Activated CD4-positive, alpha-beta T cell treated with anti-CD3 and anti-CD28 coated beads for 24 hours (primary cell): ENCODE data around the gene CDKAL1.
"Not testable (repeated sequence)": the region's sequence is repeated elsewhere in the genome, so short reads cannot be mapped to it uniquely, and the experiment has no call there.

ENCODE experiments used
- DNase-seq, 2 donors: peaks; one replicate each; pipeline ENCODE4 v3.0.0-alpha.2; 2020; ENCODE audit warnings: low read depth in 2 of 2

CDKAL1 gene

GRCh38 chr6:20534295-20535262, at the start of gene CDKAL1:
CDKAL1 (plus strand) TSS chr6:20534457; CDS start chr6:20546351, 11,894 bp downstream.
- DNase-seq = peak; percentile 79 to 81

- no peak for DNase-seq
Measured at GRCh38 chr6:20486641-20487040, 47.6 kb upstream of the CDKAL1 start.

DNA sequence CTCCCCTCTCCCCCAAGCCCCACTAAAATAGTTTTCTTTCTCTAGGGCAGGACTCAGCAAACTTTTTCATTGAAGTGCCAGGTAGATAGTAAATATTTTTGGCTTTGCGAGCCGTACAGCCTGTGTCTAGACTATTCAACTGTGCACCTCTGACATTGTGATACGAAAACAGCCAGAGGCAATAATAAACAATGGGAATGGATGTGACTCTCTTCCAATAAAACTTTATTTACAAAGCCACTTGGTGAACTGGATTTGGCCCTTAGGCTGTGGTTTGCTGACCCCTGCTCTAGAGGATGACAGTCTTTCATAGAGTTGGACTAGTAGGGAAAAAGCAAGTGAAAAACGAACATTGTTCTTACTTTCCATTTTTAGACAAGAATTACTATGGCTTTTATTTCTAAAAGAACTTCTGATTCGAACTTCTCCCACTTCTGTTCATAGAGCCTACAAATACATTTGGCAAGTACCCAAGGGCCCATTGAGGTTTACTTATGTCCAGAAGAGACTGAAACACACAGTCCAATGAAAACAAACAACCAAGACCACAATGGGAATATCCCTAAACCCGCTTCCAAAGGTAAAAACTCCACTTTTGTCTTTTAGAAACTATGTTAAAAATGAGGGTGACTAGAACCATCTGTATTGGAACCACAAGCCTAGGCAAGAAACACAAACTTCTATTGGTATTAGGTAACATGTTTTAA, 46.4 kb upstream of the CDKAL1 start:
- no peak for DNase-seq

- DNase-seq = no peak
Measured at GRCh38 chr6:20490591-20490990, 43.7 kb upstream of the CDKAL1 start.

GRCh38 chr6:20492099-20492498, 42.2 kb upstream of the CDKAL1 start:
- DNase-seq = no peak

GRCh38 chr6:20497216-20498040, 36.8 kb upstream of the CDKAL1 start:
- no peak for DNase-seq

GRCh38 chr6:20498041-20498385, 36.2 kb upstream of the CDKAL1 start:
- DNase-seq = no peak

DNA sequence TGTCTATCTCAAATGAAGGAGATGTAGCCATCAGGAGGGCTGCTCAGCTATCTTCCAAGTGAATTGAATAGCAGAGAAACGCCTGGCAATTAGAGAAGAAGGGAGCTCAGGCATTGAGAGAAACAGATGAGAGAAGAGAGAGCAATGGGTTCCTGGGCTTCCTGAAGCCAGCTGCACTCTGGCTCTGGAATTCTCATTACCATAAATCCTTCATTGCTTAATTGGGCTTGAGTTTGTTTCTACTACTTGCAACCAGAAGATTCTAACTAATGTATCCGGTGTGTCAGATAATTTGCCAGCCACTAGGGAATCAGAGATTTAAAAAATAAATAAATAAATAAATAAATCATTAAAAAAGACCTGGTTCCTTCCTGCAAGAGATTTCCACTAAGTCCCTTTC, 25.0 kb upstream of the CDKAL1 start:
- DNase-seq = no peak

GRCh38 chr6:20511852-20512251, 22.4 kb upstream of the CDKAL1 start:
- no peak for DNase-seq

- not testable (repeated sequence) for DNase-seq
Measured at GRCh38 chr6:20525208-20525607, 9.0 kb upstream of the CDKAL1 start.

GRCh38 chr6:20529086-20529448, 5.2 kb upstream of the CDKAL1 start:
- DNase-seq = not testable (repeated sequence)

DNA sequence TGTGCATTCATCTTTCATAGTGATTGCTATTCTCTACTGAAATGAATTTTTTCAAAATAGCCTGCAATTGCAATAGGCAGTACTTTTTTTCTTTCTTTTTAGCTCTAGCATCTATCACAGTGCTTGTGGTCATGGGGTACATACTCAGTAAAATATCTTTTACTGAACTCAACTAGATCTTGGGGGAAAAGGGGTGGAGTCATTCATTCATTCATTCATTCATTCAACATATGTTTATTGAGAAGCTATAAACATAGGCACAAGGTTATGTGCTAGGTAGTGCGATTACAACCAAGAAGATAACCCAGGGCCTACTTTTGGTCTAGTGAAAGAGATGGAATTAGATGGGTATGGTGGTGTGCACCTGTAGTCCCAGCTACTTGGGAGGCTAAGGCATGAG, 1.4 kb upstream of the CDKAL1 start:
- DNase-seq = no peak

DNA sequence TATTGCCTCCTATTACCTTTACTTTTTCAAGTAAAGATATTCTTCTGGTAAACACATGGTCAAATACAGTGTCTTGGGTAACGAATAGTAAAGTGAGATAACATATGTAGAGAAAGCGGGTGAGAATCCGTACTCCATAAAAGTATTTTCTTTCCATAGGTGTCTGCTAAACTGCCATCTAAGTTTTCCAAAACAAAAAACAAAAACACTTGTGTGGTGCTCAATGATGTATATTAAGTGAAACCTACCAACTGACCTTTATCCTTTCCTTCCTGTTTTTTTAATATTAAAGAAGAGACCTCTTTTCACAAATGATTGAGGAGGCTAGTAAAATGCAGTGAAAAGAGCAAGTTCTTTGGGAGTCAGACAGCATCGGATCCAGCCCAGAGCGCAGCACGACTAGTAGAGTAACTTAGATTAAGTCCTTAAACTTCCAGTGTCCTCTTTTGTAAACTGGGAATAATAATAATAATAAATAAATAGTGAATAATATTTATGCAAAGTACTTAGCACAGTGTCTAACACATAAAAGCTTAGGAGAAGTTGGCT, 437 bp upstream of the CDKAL1 start:
- DNase-seq = no peak

DNA sequence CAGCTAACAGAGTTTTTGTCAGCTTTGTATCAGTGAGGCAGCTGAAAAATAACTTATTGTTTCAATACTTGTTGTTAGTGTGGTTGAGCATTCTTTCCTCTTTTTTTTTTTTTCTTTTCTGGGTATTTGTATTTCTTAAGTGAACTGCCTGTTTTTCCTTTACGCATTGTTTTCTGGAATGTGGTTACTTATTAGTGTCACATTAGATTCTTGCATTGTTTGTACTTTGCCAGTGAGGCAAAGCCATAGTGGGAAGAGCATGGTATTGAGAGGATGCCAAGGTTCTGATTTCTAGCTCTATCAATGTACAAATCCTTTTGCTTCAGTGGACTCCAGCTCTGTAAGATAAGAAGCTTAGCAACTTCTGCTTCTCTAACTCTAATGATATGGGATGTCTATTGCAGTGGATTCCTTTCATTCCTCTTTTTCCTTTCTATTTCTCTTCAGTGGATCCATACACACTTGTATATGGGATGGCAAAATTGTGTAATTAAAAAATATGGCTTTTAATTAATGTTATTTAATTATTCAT, 3.9 kb downstream of the CDKAL1 start:
- DNase-seq = no peak

GRCh38 chr6:20538907-20539306, 4.7 kb downstream of the CDKAL1 start:
- no peak for DNase-seq

DNA sequence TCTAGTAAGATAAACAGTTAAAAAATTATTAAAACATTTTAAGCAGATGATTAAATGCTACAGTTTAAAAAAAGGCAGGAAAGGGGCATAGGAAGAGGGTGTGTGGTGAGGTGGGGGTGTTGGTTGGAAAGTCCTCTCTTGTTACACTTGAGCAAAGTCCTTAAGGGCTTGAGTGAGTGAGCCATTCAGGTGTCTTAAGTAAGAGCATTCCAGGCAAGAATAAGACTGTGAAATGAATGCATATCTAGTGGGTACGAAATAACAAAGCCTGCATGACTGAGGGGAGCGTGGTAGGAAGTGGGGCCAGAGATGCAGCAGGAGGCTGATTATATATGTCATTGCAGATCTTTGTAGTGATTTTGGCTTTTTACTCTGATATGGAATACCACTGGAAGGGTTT, 5.1 kb downstream of the CDKAL1 start:
- DNase-seq = no peak

GRCh38 chr6:20540683-20541082, 6.4 kb downstream of the CDKAL1 start:
- DNase-seq = no peak

DNA sequence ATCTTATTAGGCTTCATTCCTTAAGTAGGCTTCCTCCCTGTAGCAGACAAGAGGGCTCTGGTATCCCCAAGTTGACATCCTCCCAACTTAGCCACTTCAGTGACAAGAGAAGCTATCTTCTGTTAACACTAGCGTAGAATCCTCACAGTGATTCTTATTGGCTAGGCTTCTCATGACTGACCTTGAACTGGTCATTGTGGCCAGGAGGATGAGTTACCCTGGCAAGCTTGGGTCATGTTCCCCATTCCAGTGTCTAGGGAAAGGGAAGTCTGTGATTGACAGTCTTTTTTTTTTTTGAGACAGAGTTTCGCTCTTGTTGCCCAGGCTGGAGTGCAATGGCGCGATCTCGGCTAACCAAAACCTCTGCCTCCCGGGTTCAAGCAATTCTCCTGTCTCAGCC, 7.1 kb downstream of the CDKAL1 start:
- DNase-seq = no peak

DNA sequence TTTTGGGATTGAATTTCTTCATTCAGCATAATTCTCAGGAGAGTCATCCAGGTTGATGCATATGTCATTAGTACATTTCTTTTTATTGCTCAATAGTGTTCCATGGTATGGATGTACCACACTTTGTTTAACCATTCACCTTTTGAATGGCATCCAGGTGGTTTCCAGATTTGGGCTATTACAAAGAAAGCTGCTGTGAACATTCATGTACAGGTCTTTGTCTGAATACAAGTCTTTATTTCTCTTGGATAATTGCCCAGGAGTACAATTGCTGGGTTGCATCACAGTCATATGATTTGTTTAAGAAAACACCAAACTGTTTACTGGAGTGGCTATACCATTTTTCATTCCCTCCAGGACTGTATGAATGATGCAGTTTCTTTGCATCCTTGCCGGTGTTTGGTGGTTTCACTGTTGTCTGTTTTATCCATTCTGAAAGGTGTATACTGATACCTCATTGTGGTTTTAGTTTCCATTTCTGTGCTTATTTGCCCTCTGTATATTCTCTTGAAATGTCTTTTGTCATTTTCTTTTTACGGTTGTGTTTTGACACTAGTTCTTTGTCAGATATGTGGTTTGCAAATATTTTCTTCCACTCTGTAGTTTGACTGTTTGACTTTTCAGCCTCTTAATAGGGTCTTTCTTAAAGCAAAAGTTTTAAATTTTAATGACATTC, 8.8 kb downstream of the CDKAL1 start:
- DNase-seq = no peak

- no peak for DNase-seq
Measured at GRCh38 chr6:20548264-20548663, 14.0 kb downstream of the CDKAL1 start.

- not testable (repeated sequence) for DNase-seq
Measured at GRCh38 chr6:20549398-20549797, 15.1 kb downstream of the CDKAL1 start.
